GM19324 (cell line): ENCODE results near the gene CACNB1.

ENCODE experiments used
- ATAC-seq: cut with Tn5 transposase; IDR thresholded peaks from one replicate; pipeline ENCODE4 v1.9.1; 2021; ENCODE audit warnings: mild to moderate bottlenecking, moderate library complexity; ENCODE audit not compliant: unreplicated experiment, low FRiP score

CACNB1 gene

GRCh38 chr17:39225959-39226683 lies 28.7 kb upstream of the CACNB1 start:
- ATAC-seq: no peak

DNA sequence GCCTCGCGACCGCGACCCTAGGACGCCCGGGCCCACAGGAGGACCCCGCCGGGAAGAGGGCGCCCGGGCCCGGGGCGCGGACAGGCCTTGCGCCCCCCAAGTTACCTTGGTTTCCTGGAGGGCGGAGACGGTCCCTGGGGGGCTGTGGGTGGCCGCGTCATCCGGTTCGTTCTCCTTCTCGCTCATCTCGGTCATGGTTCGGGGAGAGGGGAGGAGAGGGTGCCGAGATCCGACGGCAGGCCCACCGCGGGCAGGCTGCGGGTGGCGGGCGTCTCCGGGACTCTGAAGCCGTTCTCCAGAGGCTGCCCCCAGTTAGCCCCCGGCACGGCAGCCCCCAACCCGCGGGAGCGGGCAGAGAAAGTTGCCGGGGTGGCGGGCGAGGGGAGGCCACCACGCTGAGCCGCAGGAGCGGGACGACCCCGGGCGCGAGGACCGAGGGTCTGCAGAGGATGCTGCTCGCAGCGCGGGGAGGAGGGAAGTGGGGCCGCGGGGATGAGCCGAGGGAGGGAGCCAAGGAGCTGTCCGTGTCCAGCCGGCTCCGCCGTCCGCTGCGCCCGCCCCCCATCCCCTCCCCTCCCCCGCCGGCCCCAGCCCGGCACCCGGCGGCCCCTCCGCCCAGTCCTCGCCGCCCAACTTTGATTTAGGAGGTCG lies 28.0 kb upstream of the CACNB1 start, which contains the start of gene STAC2:
TSS of gene STAC2 (minus strand) at position 638 of the 651 bp plus-strand sequence. CDS start at position 195, 443 bp downstream.
- ATAC-seq: no peak

GRCh38 chr17:39224778-39225307 lies 27.4 kb upstream of the CACNB1 start:
- no peak for ATAC-seq

DNA sequence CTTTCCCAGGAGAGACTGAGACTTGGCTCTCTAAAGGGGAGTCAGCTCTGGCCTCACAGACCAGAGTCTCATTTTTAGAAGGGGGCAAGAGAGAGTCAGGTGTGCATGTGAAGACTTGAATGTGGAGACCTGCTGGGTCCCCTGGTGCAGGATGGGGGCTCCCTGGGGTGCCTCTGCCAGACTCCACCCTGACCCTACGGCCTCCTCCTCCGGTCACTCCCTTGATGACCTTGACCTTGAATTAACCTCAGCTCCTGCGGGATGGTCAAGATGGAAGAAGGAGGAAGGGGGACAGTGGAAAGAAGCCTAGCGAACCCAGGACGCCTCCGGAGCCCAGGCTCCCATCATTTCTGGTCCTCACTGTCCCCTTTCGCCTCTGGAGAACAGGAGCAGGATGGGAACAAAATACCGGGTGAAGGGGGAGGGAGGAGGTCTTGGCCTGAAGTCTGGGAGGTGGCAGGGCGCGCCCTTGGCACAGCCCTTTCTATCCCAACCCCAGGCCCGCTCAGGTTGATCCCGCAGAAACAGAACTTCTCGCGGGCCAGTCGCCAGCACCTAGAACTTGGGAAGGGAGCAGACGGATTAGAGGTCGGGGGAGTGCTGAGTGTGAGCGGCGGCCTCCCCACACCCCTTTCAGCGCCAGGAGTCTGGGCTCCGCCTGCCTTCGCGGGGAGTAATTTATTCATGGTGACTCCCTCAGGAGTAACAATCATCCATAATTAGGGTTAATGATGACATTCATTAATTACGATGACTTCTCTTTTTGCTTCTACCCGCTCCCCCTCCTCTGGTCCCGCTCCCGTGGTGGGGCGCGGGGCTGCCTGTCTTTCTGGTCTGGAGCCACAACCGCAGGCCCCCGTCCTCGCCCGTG lies 26.7 kb upstream of the CACNB1 start:
- no peak for ATAC-seq

DNA sequence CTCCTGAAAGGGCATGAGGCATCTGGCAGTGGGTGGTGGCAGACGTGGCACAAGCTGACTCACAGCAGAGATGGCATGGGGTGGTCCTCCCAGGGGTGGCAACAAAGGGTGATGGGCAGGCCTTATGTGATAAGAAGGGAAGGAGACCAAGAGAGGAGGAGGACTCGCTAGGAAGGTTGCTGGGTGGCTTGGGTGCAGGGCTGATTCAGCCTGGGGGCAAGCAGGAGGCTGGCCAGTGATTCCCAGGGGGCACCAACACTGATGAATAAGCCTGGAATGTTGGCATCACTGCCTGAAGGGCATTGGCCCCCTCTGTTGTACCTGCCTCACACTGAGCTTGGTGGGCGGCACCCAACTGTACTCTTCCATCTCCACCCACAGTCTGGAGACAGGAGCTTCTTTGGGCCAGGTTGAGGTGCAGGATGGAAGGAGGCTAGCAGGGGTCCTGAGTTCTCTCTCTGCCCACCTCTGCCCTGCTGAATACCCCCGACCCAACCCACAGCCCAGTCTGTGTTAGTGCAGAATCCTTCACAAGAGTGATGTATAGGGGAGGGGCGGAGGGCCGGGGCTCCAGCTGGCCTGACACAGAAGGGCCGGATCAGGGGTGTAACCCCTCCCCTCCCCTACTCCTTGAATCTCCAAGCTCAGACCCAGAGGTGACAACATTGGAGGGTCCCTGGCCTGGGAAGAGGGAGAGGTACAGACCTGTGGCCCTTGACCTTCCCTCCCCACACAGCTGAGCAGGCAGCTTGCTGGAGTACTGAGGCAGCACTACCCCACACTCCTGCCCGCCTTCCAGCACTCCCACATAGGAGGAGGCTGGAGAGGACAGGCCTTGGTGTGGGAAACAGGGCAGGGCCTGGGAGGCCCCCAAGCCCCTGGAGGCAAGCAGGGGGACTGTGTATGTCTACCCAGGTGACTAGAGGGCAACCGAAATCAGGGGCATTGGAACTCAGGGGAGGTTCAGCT lies 25.7 kb upstream of the CACNB1 start:
- no peak for ATAC-seq

DNA sequence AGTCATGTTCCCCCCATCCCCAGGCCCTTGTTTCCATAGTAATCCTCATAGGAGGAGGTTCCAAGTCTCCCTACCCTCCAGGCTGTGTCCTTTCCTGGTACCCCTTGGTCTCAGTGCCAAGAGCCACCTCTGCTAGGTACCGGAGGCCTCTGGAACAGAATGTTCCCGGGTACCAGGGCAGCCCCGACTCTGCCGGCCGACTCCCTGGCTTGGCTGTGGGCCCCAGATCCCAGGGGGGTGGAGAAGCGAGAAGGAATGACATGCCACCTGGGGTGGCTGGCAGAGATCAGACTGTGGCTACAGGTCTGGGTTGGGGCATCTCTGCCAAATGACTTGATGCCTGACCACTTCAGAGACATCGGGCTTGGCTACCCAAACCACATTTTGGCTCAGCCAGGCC lies 24.7 kb upstream of the CACNB1 start:
- no peak for ATAC-seq

DNA sequence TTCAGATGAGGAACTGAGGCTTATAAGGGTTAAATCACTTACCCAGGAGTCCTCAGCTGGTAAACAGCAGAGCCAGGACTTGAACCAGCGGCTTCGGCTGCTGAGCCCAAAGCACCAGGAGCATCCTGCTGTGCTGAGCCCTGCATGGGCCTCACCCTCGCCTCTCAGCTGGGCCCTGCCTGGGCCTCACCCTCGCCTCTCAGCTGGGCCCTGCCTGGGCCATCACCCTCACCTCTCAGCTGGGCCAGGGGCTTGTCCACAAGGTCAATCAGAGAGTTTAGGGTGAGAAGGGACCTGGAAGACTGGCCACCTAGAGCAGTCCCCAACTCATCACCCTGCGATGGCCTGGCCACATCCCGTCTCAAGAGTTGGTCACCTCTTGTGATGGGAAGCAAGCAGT lies 24.1 kb upstream of the CACNB1 start:
- ATAC-seq: no peak

DNA sequence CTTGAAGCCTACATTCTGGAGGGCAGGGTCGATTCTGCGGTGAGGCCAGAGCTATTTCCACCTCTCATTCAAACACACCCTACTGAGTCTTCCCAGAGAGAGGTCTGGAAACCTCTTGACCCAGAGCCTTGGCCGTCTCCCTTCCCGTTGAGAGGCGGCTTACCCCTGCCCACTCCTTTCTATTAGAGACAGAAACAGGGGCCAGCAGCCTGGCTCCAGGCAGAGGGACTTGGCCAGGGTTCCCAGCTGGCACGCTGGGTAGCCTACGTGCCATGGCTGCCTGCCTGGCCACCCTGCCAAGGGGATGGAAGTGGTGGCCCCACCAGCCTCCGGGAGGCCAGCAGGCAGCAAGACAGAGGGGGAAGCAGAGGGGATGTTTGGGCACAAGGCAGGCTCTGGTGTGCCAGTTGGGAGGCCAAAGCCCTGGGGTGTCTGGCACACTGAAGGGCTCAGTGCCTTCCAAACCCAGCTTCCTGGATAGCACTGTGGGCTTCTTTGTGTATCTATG lies 22.2 kb upstream of the CACNB1 start:
- no peak for ATAC-seq

DNA sequence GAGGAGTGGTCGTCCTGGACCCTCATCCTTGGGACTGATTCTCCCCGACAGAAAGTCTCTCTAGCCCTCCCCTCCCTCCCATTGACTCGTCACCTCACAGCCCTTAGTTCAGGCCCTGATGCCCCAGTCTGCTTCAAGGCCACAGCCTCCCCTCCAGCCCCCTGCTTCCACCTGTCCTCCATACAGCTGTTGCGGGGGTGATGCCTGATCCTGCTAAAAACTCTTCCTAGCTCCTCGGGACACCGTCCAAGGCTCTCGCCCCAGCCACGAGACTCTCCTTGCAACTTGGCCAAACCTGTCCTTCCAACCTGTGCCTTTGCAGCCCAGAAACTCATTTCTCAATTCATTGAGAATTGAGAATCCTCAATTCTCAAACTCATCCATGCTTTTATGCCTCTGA lies 21.4 kb upstream of the CACNB1 start:
- no peak for ATAC-seq

DNA sequence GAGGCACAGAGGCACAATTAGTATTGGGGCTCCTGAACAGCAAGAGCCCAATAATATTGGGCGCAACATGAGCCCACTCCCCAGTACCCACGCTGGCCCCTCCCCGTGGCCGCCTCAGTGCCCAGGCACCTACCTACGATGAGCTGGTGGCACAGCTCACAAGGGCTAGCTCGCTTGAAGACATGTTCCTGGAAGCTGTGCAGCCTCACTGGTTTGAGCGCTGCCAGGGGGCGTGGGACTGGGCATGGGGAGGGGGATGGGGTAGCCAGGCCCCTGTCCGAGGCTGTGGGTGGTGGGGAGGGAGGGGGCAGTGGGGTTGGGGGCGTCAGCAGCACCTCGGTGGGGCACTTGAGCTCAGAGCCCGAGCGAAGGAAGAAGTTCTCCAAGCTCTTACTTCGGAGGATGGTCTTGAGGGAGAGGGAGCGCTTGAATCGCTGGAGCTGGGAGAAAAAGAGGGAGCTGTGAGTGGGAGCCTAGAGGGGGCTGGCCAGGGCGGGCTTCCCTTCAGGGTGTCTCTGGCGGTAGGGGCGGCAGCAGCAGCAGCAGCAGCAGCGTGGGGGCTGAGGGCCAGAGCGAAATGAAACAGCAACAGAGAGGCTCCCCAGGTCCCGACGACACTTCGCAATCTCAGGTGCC lies 20.4 kb upstream of the CACNB1 start:
- ATAC-seq: no peak

DNA sequence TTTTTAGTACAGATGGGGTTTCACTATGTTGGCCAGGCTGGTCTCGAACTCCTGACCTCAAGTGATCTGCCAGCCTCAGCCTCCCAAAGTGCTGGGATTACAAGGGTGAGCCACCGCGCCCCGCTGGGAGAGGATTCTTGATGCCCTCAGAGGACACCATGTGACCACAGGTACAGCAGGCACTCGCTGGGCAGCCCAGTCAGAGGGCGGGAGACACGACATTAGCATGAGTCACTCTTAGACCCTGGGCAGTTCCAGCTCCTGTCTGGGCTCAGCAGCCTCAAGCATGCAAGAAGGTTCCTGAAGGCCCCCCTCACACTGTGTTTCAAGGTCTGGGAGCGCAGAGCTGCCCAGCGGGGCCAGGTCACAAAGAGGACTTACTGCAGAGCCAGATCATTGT lies 16.4 kb upstream of the CACNB1 start:
- no peak for ATAC-seq

GRCh38 chr17:39212841-39213480 lies 15.5 kb upstream of the CACNB1 start:
- ATAC-seq: no peak

- ATAC-seq: no peak
Measured at GRCh38 chr17:39212195-39212810, 14.8 kb upstream of the CACNB1 start.

- no peak for ATAC-seq
Measured at GRCh38 chr17:39210093-39210434, 12.6 kb upstream of the CACNB1 start.

DNA sequence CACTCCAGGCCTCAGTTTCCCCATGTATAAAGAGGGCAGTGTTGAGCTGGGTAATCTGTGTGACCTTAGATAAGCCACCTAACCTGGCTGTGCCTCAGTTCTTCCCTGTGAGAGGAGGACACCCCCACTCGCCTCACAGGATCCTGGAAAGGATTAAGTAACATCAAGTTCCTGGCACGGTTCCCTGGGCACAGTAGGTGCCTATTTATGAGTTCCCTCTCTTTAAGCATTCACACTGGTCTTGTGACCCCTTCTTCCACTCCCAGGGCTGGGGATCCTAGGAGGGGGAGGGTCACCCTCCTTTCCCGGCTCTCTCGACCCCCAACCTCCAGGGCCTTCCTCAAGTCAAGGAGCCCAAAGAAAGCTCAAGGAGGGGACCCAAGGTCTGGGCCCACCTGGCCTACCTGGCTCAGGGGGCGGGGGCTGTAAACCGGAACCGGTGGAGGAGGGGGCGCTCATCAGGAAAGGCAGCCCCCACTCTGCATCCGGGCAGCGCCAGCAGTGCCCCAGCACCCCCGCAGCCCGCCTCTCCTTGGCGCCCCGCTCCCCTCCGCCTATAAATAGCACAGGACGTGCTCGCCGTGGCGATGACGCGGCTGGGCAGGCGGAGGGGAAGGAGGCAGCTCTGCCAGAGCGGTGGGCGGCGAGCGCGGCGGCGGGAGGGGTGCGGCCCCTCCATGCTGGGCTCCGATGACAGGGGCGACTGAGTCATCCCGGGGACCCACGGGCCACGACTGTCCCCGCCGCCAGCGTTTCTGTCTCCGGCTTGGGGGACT lies 12.0 kb upstream of the CACNB1 start:
- ATAC-seq: no peak

DNA sequence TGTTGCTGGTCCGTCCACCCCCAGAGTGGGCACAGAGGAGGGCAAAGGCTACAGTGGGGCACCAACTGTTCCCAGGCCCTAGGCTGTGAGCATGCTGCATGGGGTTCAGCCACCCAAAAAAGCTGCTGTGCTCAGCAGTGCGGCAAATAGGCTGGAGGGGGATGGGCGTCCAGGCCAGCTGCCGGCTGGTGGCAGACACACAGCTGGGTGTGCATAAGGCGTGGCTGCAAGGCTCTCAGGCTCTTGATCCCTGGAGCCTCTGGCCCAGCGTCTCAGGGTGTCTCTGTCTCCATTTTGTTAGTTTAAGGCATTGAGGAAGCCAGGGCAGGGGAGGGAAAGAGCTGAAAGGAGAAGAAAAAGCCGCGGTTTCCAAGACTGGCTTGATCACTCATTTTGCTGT lies 11.4 kb upstream of the CACNB1 start:
- no peak for ATAC-seq

DNA sequence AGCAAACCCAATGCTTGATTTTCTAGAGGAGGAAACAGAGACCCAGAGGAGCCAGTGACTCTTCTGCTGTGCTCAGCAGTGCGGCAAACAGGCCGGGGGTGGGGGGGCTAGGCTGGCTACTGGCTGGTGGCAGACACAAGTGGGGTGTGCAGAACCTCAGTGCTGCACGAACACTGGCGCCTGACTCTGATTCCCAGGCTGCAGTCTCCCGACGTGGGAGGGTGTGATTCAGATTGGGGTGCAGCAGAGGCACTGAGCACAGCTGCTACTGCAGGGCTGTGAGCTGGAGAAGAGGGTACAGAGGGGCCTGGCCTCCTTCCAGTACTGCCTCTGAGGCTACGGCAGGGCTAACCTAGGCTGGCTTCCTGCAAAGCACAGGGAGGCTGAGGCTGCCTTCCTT lies 10.7 kb upstream of the CACNB1 start:
- no peak for ATAC-seq

- ATAC-seq: no peak
Measured at GRCh38 chr17:39205112-39205526, 7.7 kb upstream of the CACNB1 start.
